ENCODE results near the gene HOOK2. TPM values are rescaled to one million over a fixed set of nuclear protein-coding genes. Genes with fewer than 3 reads are reported as not detected.

Gene HOOK2
- total and polyA plus RNA-seq, 2 of the 13 experiments (the other 11 are each of a cell fraction or from before 2014, with no cell fraction given): 9.2 to 12.9 TPM

DNA sequence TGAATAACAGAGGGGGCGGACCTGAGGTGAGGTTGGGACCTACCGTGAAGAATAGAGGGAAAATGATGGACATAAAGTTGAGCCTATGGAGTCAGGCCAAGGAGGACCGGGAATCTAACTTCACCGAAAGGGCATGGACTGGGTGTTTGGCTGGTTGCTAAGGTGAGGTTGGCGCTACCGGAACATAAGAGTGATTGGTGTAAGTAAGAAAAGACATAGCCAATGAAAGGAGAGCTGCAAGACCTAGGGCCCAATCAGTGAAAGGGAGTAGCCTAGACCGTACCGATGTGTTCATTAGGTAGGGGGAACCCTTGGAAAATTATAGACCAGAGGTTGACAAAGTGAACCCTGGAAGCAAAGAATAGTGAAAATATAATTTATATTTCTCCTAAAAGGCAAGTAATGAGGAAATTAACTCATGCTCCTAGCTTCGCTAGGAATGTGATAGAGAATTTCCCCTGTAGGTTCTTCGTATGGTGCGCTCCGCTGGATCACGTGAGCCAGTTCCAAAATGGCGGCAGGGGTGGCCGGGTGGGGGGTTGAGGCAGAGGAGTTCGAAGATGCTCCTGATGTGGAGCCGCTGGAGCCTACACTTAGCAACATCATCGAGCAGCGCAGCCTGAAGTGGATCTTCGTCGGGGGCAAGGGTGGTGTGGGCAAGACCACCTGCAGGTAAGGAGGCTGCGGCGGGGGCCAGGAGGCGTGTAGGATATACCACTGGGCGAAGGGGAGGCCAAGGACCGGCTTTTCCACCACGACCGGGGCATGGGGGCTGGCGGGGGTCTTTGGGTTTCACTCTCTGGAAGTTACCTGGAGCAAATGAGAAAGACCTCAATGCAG, 38.1 kb downstream of the HOOK2 start, which contains the start of gene GET3 (continued):
- TF ChIP-seq, protein P1, sequence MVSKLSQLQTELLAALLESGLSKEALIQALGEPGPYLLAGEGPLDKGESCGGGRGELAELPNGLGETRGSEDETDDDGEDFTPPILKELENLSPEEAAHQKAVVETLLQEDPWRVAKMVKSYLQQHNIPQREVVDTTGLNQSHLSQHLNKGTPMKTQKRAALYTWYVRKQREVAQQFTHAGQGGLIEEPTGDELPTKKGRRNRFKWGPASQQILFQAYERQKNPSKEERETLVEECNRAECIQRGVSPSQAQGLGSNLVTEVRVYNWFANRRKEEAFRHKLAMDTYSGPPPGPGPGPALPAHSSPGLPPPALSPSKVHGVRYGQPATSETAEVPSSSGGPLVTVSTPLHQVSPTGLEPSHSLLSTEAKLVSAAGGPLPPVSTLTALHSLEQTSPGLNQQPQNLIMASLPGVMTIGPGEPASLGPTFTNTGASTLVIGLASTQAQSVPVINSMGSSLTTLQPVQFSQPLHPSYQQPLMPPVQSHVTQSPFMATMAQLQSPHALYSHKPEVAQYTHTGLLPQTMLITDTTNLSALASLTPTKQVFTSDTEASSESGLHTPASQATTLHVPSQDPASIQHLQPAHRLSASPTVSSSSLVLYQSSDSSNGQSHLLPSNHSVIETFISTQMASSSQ (IDR thresholded peaks at IDR 0.05; ENCODE audit: low read depth): no peak
- TF ChIP-seq, protein P1 (CRISPR knock-in tag; IDR thresholded peaks at IDR 0.05; ENCODE audit: borderline replicate concordance): no peak
- TF ChIP-seq MLLT10 (CRISPR knock-in tag; IDR thresholded peaks at IDR 0.05) (no peak), POLR2G (IDR thresholded peaks at IDR 0.05; ENCODE audit: low read depth, low read length) (peak; percentile 78), CHCHD3 (CRISPR knock-in tag; IDR thresholded peaks at IDR 0.05) (no peak; the same call in 1 of the 2 replicates), DR1 (CRISPR knock-in tag; IDR thresholded peaks at IDR 0.05) (peak; percentile 13; the same call in 1 of the 2 replicates), ZNF678 (CRISPR knock-in tag; IDR thresholded peaks at IDR 0.05) (no peak), KMT2B (CRISPR knock-in tag; IDR thresholded peaks at IDR 0.05) (0 out of 2 replicates have a peak, but pooled peaks have one; percentile 41), ZNF282 (IDR thresholded peaks at IDR 0.05; ENCODE audit: partially characterized antibody) (no peak), ZNF747 (CRISPR knock-in tag; IDR thresholded peaks at IDR 0.05; ENCODE audit: borderline replicate concordance) (no peak), ZNF180 (CRISPR knock-in tag; IDR thresholded peaks at IDR 0.05; ENCODE audit: borderline replicate concordance, low read depth) (no peak), NFRKB (IDR thresholded peaks at IDR 0.05) (0 out of 2 replicates have a peak, but pooled peaks have one; percentile 62), PAX8 (CRISPR knock-in tag; IDR thresholded peaks at IDR 0.05; ENCODE audit: borderline replicate concordance) (no peak), RXRB (CRISPR knock-in tag; IDR thresholded peaks at IDR 0.05; ENCODE audit: borderline replicate concordance) (no peak), ZNF350 (CRISPR knock-in tag; IDR thresholded peaks at IDR 0.05; ENCODE audit: borderline replicate concordance, low read depth) (peak; percentile 61; the same call in 1 of the 2 replicates), ZFP37 (CRISPR knock-in tag; IDR thresholded peaks at IDR 0.05; ENCODE audit: borderline replicate concordance) (no peak), ZBTB42 (CRISPR knock-in tag; IDR thresholded peaks at IDR 0.05) (no peak), ZMYM4 (CRISPR knock-in tag; IDR thresholded peaks at IDR 0.05) (peak; percentile 25)
- TF ChIP-seq, protein P2, sequence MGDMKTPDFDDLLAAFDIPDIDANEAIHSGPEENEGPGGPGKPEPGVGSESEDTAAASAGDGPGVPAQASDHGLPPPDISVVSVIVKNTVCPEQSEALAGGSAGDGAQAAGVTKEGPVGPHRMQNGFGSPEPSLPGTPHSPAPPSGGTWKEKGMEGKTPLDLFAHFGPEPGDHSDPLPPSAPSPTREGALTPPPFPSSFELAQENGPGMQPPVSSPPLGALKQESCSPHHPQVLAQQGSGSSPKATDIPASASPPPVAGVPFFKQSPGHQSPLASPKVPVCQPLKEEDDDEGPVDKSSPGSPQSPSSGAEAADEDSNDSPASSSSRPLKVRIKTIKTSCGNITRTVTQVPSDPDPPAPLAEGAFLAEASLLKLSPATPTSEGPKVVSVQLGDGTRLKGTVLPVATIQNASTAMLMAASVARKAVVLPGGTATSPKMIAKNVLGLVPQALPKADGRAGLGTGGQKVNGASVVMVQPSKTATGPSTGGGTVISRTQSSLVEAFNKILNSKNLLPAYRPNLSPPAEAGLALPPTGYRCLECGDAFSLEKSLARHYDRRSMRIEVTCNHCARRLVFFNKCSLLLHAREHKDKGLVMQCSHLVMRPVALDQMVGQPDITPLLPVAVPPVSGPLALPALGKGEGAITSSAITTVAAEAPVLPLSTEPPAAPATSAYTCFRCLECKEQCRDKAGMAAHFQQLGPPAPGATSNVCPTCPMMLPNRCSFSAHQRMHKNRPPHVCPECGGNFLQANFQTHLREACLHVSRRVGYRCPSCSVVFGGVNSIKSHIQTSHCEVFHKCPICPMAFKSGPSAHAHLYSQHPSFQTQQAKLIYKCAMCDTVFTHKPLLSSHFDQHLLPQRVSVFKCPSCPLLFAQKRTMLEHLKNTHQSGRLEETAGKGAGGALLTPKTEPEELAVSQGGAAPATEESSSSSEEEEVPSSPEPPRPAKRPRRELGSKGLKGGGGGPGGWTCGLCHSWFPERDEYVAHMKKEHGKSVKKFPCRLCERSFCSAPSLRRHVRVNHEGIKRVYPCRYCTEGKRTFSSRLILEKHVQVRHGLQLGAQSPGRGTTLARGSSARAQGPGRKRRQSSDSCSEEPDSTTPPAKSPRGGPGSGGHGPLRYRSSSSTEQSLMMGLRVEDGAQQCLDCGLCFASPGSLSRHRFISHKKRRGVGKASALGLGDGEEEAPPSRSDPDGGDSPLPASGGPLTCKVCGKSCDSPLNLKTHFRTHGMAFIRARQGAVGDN (CRISPR knock-in tag; IDR thresholded peaks at IDR 0.05): peak; percentile 61
- TF ChIP-seq, protein P3, sequence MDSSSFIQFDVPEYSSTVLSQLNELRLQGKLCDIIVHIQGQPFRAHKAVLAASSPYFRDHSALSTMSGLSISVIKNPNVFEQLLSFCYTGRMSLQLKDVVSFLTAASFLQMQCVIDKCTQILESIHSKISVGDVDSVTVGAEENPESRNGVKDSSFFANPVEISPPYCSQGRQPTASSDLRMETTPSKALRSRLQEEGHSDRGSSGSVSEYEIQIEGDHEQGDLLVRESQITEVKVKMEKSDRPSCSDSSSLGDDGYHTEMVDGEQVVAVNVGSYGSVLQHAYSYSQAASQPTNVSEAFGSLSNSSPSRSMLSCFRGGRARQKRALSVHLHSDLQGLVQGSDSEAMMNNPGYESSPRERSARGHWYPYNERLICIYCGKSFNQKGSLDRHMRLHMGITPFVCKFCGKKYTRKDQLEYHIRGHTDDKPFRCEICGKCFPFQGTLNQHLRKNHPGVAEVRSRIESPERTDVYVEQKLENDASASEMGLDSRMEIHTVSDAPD (CRISPR knock-in tag; IDR thresholded peaks at IDR 0.05): no peak

All from HepG2 (cell line).